Upper lobe of right lung (tissue), 1 donor: Measurements from ENCODE around the gene PIK3R3. TPM values are rescaled to one million over a fixed set of nuclear protein-coding genes. Genes with fewer than 3 reads are reported as not detected.
A peak's percentile ranks its signal among the peaks of the same experiment; 100 is the strongest.

Source experiments
- ATAC-seq: fragments of 200-7000 bp; cut with Tn5 transposase; one replicate; pipeline ENCODE4 v1.9.1; 2020; ENCODE audit warnings: mild to moderate bottlenecking, moderate library complexity
- DNase-seq: peaks from one replicate; pipeline ENCODE4 v3.0.0-alpha.2; 2020
- H3K27ac ChIP-seq: fragments of 200-600 bp; one replicate; pipeline ENCODE4 v1.8.0; 2022
- H3K27me3 ChIP-seq: fragments of 200-600 bp; one replicate; pipeline ENCODE4 v1.8.0; 2022; ENCODE audit warnings: mild to moderate bottlenecking
- H3K36me3 ChIP-seq: fragments of 200-600 bp; one replicate; pipeline ENCODE4 v1.8.0; 2022
- H3K4me1 ChIP-seq: fragments of 200-600 bp; one replicate; pipeline ENCODE4 v1.8.0; 2022
- H3K4me3 ChIP-seq: fragments of 200-600 bp; one replicate; pipeline ENCODE4 v1.8.0; 2022; ENCODE audit warnings: mild to moderate bottlenecking
- H3K9me3 ChIP-seq: fragments of 200-600 bp; one replicate; pipeline ENCODE4 v1.8.0; 2022
- CTCF ChIP-seq: fragments of 200-600 bp; IDR thresholded peaks from one replicate; pipeline ENCODE4 v1.8.0; 2022; ENCODE audit warnings: antibody characterized with exemption
- intact Hi-C: fragments of 100-400 bp; cut with DNase I; formaldehyde crosslinking; loops from one replicate; pipeline ENCODE4 v1.11.0; 2022
- total RNA-seq: library from RNA; stranded (reverse); fragmentation: NEBNext Ultra II Directional; extraction: Animal tissue kit (Norgen Biotek cat#: 25700); gene quantifications from one replicate; pipeline ENCODE4 v1.2.1, GENCODE V29; 2021
- donor health status: DM: no; HTN: yes; CAD: no; lungs with severe emphysema.

PIK3R3 gene
- total RNA-seq, 1 donor from 2014 or later, result 79.8 TPM

- Histone ChIP-seq H3K4me3 (no peak overlapping the region), H3K9me3 (no peaks in the 10 kb centered on the region), H3K36me3 (no peaks in the 10 kb centered on the region), H3K27ac (no peak overlapping the region), H3K27me3 (no peaks in the 10 kb centered on the region), H3K4me1 (no peaks in the 10 kb centered on the region)
- intact Hi-C loops, result no loop called here
- DNase-seq, result no peak
- no peak for TF ChIP-seq CTCF
- ATAC-seq, result no peak
Measured at GRCh38 chr1:46160212-46160611, 27.8 kb upstream of the PIK3R3 start.

GRCh38 chr1:46159516-46159915 is 27.1 kb upstream of the PIK3R3 start:
- TF ChIP-seq CTCF, result no peak
- intact Hi-C loops, result no loop called here
- Histone ChIP-seq H3K27me3 (no peaks in the 10 kb centered on the region), H3K9me3 (no peaks in the 10 kb centered on the region), H3K4me1 (no peaks in the 10 kb centered on the region), H3K4me3 (no peak overlapping the region), H3K36me3 (no peaks in the 10 kb centered on the region), H3K27ac (no peak overlapping the region)
- ATAC-seq (no peak), DNase-seq (no peak)

GRCh38 chr1:46158312-46159281 is 26.2 kb upstream of the PIK3R3 start:
- Histone ChIP-seq H3K4me3 (no peak overlapping the region), H3K27ac (no peak overlapping the region), H3K9me3 (no peaks in the 10 kb centered on the region), H3K4me1 (no peaks in the 10 kb centered on the region), H3K27me3 (no peaks in the 10 kb centered on the region), H3K36me3 (no peaks in the 10 kb centered on the region)
- ATAC-seq (peak; percentile 21), DNase-seq (no peak)
- intact Hi-C loops, result no loop called here
- no peak for TF ChIP-seq CTCF

GRCh38 chr1:46157916-46158311 is 25.5 kb upstream of the PIK3R3 start:
- DNase-seq (no peak), ATAC-seq (no peak)
- H3K27me3 ChIP-seq, result no peaks in the 10 kb centered on the region
- H3K4me3 ChIP-seq, result no peak overlapping the region
- H3K36me3 ChIP-seq, result no peaks in the 10 kb centered on the region
- H3K27ac ChIP-seq, result no peak overlapping the region
- no peaks in the 10 kb centered on the region for H3K9me3 ChIP-seq
- intact Hi-C loops, result no loop called here
- no peaks in the 10 kb centered on the region for H3K4me1 ChIP-seq
- no peak for TF ChIP-seq CTCF

GRCh38 chr1:46153732-46154131 is 21.3 kb upstream of the PIK3R3 start:
- no peaks in the 10 kb centered on the region for H3K4me1 ChIP-seq
- no peaks in the 10 kb centered on the region for H3K36me3 ChIP-seq
- no peaks in the 10 kb centered on the region for H3K9me3 ChIP-seq
- H3K4me3 ChIP-seq, result no peak overlapping the region
- ATAC-seq, result no peak
- DNase-seq, result no peak
- TF ChIP-seq CTCF, result no peak
- intact Hi-C loops, result no loop called here
- H3K27ac ChIP-seq, result no peak overlapping the region
- no peaks in the 10 kb centered on the region for H3K27me3 ChIP-seq
